ENCODE measurements around the gene TGM2.

- TF ChIP-seq CTCF (IDR thresholded peaks at IDR 0.05) (no peak), POLR2A (IDR thresholded peaks at IDR 0.05) (no peak)
Observed at GRCh38 chr20:38116409-38117165, 48.5 kb downstream of the TGM2 start.
